ENCODE data around the gene TMEM39B. TPM values are rescaled to one million over a fixed set of nuclear protein-coding genes. Genes with fewer than 3 reads are reported as not detected.

TMEM39B gene
- 5.0 and 11.4 TPM in 2 replicates for total RNA-seq

DNA sequence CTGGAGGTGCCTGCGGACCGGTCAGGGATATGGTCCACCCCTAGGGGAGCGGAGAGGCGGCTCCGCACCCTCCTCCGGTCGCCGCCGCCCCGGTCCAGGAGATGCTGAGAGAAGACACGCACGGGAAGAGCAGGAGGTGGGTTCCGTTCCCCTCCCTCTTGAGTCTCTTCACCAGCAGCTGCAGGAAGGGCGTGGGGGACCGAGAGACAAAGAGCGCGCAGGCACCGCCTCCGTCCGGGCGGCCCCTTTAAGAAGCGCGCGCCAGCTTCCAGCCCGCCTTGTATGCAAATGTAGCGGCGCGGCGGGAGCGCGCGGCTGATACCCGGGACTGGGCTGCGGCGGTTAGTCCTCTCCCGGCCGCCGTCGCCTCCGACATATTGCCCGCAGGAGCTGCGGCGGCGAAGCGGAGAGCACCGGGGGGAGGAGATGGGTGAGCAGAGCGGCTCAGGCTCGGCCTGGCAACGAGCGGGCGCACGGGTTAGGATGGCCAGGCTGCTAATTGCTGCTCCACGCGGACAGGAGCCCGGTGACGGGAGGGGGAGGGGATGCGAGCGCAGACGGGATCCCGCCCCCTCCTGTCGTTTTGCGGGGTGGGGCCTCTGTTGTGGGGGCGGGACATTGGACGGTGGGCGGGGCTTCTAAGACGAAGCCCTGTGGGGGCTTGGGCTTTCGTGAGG lies at the start of gene TMEM39B:
Gene TMEM39B, plus strand, starts transcription at position 318 of the 677 bp plus-strand sequence. Its CDS starts 109 bp downstream, at position 427.

DNA sequence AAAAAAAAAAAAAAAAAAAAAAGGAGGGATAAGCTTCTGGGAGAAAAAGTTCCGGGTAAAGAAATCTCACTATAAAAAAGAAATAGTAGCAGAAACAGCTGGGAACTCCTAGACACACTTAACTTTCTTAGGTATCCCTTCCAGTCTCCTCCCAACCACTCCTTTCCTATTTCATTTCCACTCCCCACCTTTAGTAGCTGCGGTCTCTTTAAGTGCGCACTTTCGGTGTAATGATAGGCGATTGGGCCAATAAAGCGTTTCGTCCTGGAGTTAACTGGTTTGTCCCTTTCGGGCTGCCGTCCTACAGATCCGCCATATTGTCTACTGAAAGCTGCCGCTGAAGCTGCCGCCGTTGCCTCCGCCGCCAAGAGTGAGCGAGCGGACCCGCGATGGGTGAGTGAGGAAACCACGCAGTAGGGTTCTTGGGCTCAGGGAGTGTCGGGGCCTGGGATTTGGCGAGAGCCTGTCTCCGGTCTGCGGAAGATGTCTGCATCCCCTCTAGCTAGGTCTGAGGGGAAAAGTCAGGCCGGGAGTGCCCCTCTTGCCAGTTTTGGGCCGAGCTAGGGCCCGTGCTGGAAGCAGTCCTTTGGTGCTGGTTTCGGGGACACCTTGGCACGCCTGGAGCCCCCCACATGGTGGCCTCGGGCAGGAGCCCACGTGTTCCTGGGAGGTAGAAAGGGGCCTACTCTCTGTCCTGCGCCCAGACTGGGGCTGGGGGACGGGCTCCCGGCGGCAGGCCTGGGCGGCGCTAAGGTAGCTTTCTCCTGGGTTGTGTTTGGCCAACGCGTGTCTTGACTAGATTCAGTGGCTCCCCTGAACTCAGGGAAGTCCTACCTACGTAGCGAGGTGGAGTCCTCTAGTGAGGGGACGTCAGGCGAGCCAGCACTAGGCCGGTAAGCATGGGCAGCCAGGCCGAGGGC lies 35.3 kb downstream of the TMEM39B start, which contains the start of gene KPNA6:
Gene KPNA6, plus strand, starts transcription at position 315 of the 920 bp plus-strand sequence. Its CDS starts 75 bp downstream, at position 390.

Other genes with a start within 250 kb of the TMEM39B start
- 278 and 307 TPM in 2 replicates for gene PTP4A2, start 134.6 kb upstream of the TMEM39B start, total RNA-seq
- gene KHDRBS1, start 59.1 kb upstream of the TMEM39B start, total RNA-seq: 37.9 and 43.7 TPM in 2 replicates
- 35.6 and 41.8 TPM in 2 replicates for gene KPNA6, start 35.1 kb downstream of the TMEM39B start, total RNA-seq
- gene TXLNA, start 106.7 kb downstream of the TMEM39B start, total RNA-seq: 49.5 and 58.6 TPM in 2 replicates
- gene CCDC28B, start 127.7 kb downstream of the TMEM39B start, total RNA-seq: 9.4 and 15.7 TPM in 2 replicates
- gene IQCC, start 132.7 kb downstream of the TMEM39B start, total RNA-seq: 1.3 and 1.6 TPM in 2 replicates
- gene DCDC2B, start 136.2 kb downstream of the TMEM39B start, total RNA-seq: not detected in 2 replicates
- gene TMEM234, start 149.4 kb downstream of the TMEM39B start, total RNA-seq: 11.9 and 14.7 TPM in 2 replicates
- 263 and 299 TPM in 2 replicates for gene EIF3I, start 149.5 kb downstream of the TMEM39B start, total RNA-seq
- 2.8 TPM in 1 of 2 replicates, not detected in the other for gene FAM167B, start 174.3 kb downstream of the TMEM39B start, total RNA-seq
- 0.49 TPM in 1 of 2 replicates, not detected in the other for gene LCK, start 178.3 kb downstream of the TMEM39B start, total RNA-seq
- 67.1 and 70.9 TPM in 2 replicates for gene HDAC1, start 219.1 kb downstream of the TMEM39B start, total RNA-seq

All from cardiac atrium fibroblast (primary cell).